SU-DHL-6 (cell line): ENCODE data around the gene HS2ST1.

Experiments used
- H2AFZ ChIP-seq: fragments of 200-600 bp; sonication (generic); 2 replicates; pipeline ENCODE4 v1.6.1; 2014; ENCODE audit warnings: low read depth, mild to moderate bottlenecking, moderate library complexity, mixed read lengths, antibody characterized with exemption, low read length; ENCODE audit not compliant: severe bottlenecking
- H3F3A ChIP-seq: fragments of 200-600 bp; shearing (Covaris generic); 2 replicates; pipeline ENCODE4 v1.6.0; 2016; ENCODE audit warnings: antibody characterized with exemption, mild to moderate bottlenecking; ENCODE audit not compliant: insufficient read depth
- H3K27ac ChIP-seq: fragments of 200-600 bp; sonication (generic); 2 replicates; pipeline ENCODE4 v1.5.1; 2016; ENCODE audit warnings: low read depth, mild to moderate bottlenecking, low read length, moderate library complexity, mixed read lengths
- H3K27me3 ChIP-seq: fragments of 200-600 bp; sonication (generic), shearing (Covaris generic); 2 replicates; pipeline ENCODE4 v1.6.0; 2014; ENCODE audit warnings: mild to moderate bottlenecking, low read length
- H3K36me3 ChIP-seq: fragments of 200-600 bp; sonication (generic); 2 replicates; pipeline ENCODE4 v1.6.1; 2014; ENCODE audit warnings: mild to moderate bottlenecking, low read length, mixed read lengths
- H3K4me2 ChIP-seq: fragments of 300-600, 200-600 bp; shearing (Covaris generic), sonication (generic); 2 replicates; pipeline ENCODE4 v1.6.0; 2014; ENCODE audit warnings: low read length, low read depth, mild to moderate bottlenecking; ENCODE audit not compliant: poor library complexity, severe bottlenecking
- H3K4me3 ChIP-seq: fragments of 200-600 bp; sonication (generic); 2 replicates; pipeline ENCODE4 v1.5.1; 2014; ENCODE audit warnings: antibody characterized with exemption, low read length, mild to moderate bottlenecking, mixed read lengths; ENCODE audit not compliant: insufficient read depth, poor library complexity, severe bottlenecking
- H3K79me2 ChIP-seq: fragments of 200-600 bp; sonication (generic); 2 replicates; pipeline ENCODE4 v1.6.1; 2014; ENCODE audit warnings: mild to moderate bottlenecking, low read length, moderate library complexity; ENCODE audit not compliant: insufficient read depth
- H3K9ac ChIP-seq: fragments of 200-600 bp; sonication (generic); 2 replicates; pipeline ENCODE4 v1.7.0; 2014; ENCODE audit warnings: mild to moderate bottlenecking, low read length
- H3K9me2 ChIP-seq: fragments of 200-600 bp; sonication (generic); replicated peaks from 2 replicates; pipeline ENCODE4 v1.6.1; 2014; ENCODE audit warnings: low read length; ENCODE audit not compliant: insufficient read depth
- H3K9me3 ChIP-seq: fragments of 200-600 bp; sonication (generic); 2 replicates; pipeline ENCODE4 v1.6.1; 2014; ENCODE audit warnings: low read length, mixed read lengths; ENCODE audit not compliant: insufficient read depth
- H4K20me1 ChIP-seq: fragments of 200-600 bp; sonication (generic); 2 replicates; pipeline ENCODE4 v1.6.1; 2014; ENCODE audit warnings: low read depth, mild to moderate bottlenecking, antibody characterized with exemption, low read length, moderate library complexity, mixed read lengths
- CTCF ChIP-seq: fragments of 200-600 bp; sonication (generic); IDR thresholded peaks from one replicate; pipeline ENCODE4 v1.5.1; 2017; ENCODE audit warnings: antibody characterized with exemption, mild to moderate bottlenecking, low read length, moderate library complexity; ENCODE audit not compliant: insufficient read depth, poor library complexity, severe bottlenecking
- EZH2phosphoT487 ChIP-seq: fragments of 200-600 bp; sonication (generic), shearing (Covaris generic); conservative IDR thresholded peaks from 2 replicates; pipeline ENCODE4 v1.6.1; 2018; ENCODE audit warnings: mild to moderate bottlenecking, antibody characterized with exemption, low read length, moderate library complexity, mixed read lengths

HS2ST1 gene

GRCh38 chr1:87134061-87134460 is 219.6 kb downstream of the HS2ST1 start:
- Histone ChIP-seq H3K36me3 (no peaks in the 10 kb centered on the region), H4K20me1 (no peaks in the 10 kb centered on the region), H3K27ac (no peak overlapping the region), H3K79me2 (no peaks in the 10 kb centered on the region), H3K4me3 (no peak overlapping the region), H3K9me2 (no peaks in the 10 kb centered on the region), H2AFZ (no peak overlapping the region), H3K27me3 (no peaks in the 10 kb centered on the region), H3K4me2 (no peak overlapping the region), H3K9me3 (no peaks in the 10 kb centered on the region), H3F3A (no peaks in the 10 kb centered on the region), H3K9ac (no peak overlapping the region)
- TF ChIP-seq CTCF (no peak), EZH2phosphoT487 (no peak)

- H3K79me2 ChIP-seq: no peaks in the 10 kb centered on the region
- H3K4me2 ChIP-seq: no peak overlapping the region
- no peaks in the 10 kb centered on the region for H3F3A ChIP-seq
- TF ChIP-seq EZH2phosphoT487 (no peak), CTCF (no peak)
- no peaks in the 10 kb centered on the region for H3K36me3 ChIP-seq
- no peaks in the 10 kb centered on the region for H3K27me3 ChIP-seq
- no peak overlapping the region for H3K27ac ChIP-seq
- H3K9me2 ChIP-seq: no peaks in the 10 kb centered on the region
- H3K9me3 ChIP-seq: no peaks in the 10 kb centered on the region
- H2AFZ ChIP-seq: no peak overlapping the region
- no peak overlapping the region for H3K9ac ChIP-seq
- no peak overlapping the region for H3K4me3 ChIP-seq
- H4K20me1 ChIP-seq: no peaks in the 10 kb centered on the region
These were observed 220.3 kb downstream of the HS2ST1 start for GRCh38 chr1:87134625-87135328.

- TF ChIP-seq EZH2phosphoT487 (no peak), CTCF (no peak)
- H3K79me2 ChIP-seq: no peaks in the 10 kb centered on the region
- H3K27me3 ChIP-seq: no peaks in the 10 kb centered on the region
- no peaks in the 10 kb centered on the region for H3K9me3 ChIP-seq
- H3K4me2 ChIP-seq: no peak overlapping the region
- no peak overlapping the region for H2AFZ ChIP-seq
- no peak overlapping the region for H3K27ac ChIP-seq
- no peak overlapping the region for H3K9ac ChIP-seq
- no peaks in the 10 kb centered on the region for H3F3A ChIP-seq
- H3K36me3 ChIP-seq: no peaks in the 10 kb centered on the region
- H3K4me3 ChIP-seq: no peak overlapping the region
- H3K9me2 ChIP-seq: no peaks in the 10 kb centered on the region
- H4K20me1 ChIP-seq: no peaks in the 10 kb centered on the region
These were observed 220.9 kb downstream of the HS2ST1 start for GRCh38 chr1:87135329-87135712.
